ENCODE results near the gene TRIM2.

- TF ChIP-seq POLR2A (IDR thresholded peaks at IDR 0.05): no peak
- TF ChIP-seq, protein P1, sequence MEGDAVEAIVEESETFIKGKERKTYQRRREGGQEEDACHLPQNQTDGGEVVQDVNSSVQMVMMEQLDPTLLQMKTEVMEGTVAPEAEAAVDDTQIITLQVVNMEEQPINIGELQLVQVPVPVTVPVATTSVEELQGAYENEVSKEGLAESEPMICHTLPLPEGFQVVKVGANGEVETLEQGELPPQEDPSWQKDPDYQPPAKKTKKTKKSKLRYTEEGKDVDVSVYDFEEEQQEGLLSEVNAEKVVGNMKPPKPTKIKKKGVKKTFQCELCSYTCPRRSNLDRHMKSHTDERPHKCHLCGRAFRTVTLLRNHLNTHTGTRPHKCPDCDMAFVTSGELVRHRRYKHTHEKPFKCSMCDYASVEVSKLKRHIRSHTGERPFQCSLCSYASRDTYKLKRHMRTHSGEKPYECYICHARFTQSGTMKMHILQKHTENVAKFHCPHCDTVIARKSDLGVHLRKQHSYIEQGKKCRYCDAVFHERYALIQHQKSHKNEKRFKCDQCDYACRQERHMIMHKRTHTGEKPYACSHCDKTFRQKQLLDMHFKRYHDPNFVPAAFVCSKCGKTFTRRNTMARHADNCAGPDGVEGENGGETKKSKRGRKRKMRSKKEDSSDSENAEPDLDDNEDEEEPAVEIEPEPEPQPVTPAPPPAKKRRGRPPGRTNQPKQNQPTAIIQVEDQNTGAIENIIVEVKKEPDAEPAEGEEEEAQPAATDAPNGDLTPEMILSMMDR (IDR thresholded peaks at IDR 0.05): no peak
Measured at GRCh38 chr4:153258750-153259149, 54.5 kb downstream of the TRIM2 start.
